CD14-positive monocyte (primary cell): ENCODE data around the gene DHPS. TPM values are rescaled to one million over a fixed set of nuclear protein-coding genes. Genes with fewer than 3 reads are reported as not detected.

Source experiments
- DNase-seq, 3 donors: peaks; one replicate each; pipeline ENCODE4 v3.0.0-alpha.2; 2011 to 2022
- H2AFZ ChIP-seq: 2 replicates; pipeline ENCODE4 v1.6.0; 2012; ENCODE audit warnings: mild to moderate bottlenecking, low read depth, low read length, inconsistent platforms; ENCODE audit not compliant: insufficient read depth, poor library complexity, severe bottlenecking
- H3K27ac ChIP-seq, 2 donors: 1 replicate in 1 of 2; 2 replicates in 1 of 2; pipeline ENCODE4 v1.5.1; 2012 to 2013; ENCODE audit warnings: low read length in 2 of 2, control low read depth in 1 of 2, inconsistent platforms in 1 of 2, low read depth in 1 of 2, mild to moderate bottlenecking in 1 of 2
- H3K27me3 ChIP-seq, 2 donors: one replicate each; pipeline versions ENCODE4 v1.6.0 to v1.6.1; 2011 to 2013; ENCODE audit warnings: low read length in 2 of 2; ENCODE audit not compliant: control insufficient read depth in 2 of 2, insufficient read depth in 2 of 2
- H3K36me3 ChIP-seq, 2 donors: replicated peaks in 1 of 2; 1 replicate in 1 of 2; 2 replicates in 1 of 2; pipeline versions ENCODE4 v1.5.1 to v1.6.1; 2012 to 2013; ENCODE audit warnings: low read length in 2 of 2, control low read depth in 1 of 2, inconsistent platforms in 1 of 2, mild to moderate bottlenecking in 1 of 2; ENCODE audit not compliant: insufficient read depth in 2 of 2, control insufficient read depth in 1 of 2
- H3K4me1 ChIP-seq, 2 donors: 1 replicate in 1 of 2; 2 replicates in 1 of 2; pipeline versions ENCODE4 v1.5.1 to v1.6.1; 2012 to 2013; ENCODE audit warnings: low read length in 2 of 2, control low read depth in 1 of 2, inconsistent platforms in 1 of 2, mild to moderate bottlenecking in 1 of 2, moderate library complexity in 1 of 2; ENCODE audit not compliant: insufficient read depth in 2 of 2, control insufficient read depth in 1 of 2
- H3K4me2 ChIP-seq: replicated peaks from 2 replicates; pipeline ENCODE3; 2012; ENCODE audit warnings: low read length, moderate library complexity, mild to moderate bottlenecking; ENCODE audit not compliant: poor library complexity, severe bottlenecking; ENCODE audit errors: extremely low read depth
- H3K4me3 ChIP-seq, 3 experiments: fragments of 200-600 bp in 1 of 3; sonication (generic) in 1 of 3; replicated peaks in 1 of 3; 1 replicate in 2 of 3; 2 replicates in 1 of 3; pipeline ENCODE4 v1.5.1; 2011 to 2013; ENCODE audit warnings: low read length in 3 of 3, mild to moderate bottlenecking in 3 of 3, control low read depth in 2 of 3, low read depth in 2 of 3, inconsistent platforms in 1 of 3, moderate library complexity in 1 of 3
- H3K79me2 ChIP-seq: 2 replicates; pipeline ENCODE4 v1.6.0; 2012; ENCODE audit warnings: mild to moderate bottlenecking, control low read depth, inconsistent platforms, low read length, moderate library complexity; ENCODE audit not compliant: insufficient read depth
- H3K9ac ChIP-seq: 2 replicates; pipeline ENCODE4 v1.6.0; 2017; ENCODE audit warnings: low read length, mild to moderate bottlenecking; ENCODE audit not compliant: insufficient read depth, poor library complexity, severe bottlenecking
- H3K9me3 ChIP-seq, 2 donors: replicated peaks in 1 of 2; 1 replicate in 1 of 2; 2 replicates in 1 of 2; pipeline versions ENCODE4 v1.5.1 to v1.6.1; 2012 to 2013; ENCODE audit warnings: low read length in 2 of 2, control low read depth in 1 of 2; ENCODE audit not compliant: control insufficient read depth in 1 of 2, insufficient read depth in 1 of 2
- H4K20me1 ChIP-seq: 2 replicates; pipeline ENCODE4 v1.6.0; 2012; ENCODE audit warnings: mild to moderate bottlenecking, low read length, control low read depth, moderate library complexity; ENCODE audit not compliant: insufficient read depth
- H3K27ac Mint-ChIP-seq, 7 donors: one replicate each; pipeline ENCODE4 v1.8.0; 2020; ENCODE audit warnings: mild to moderate bottlenecking in 7 of 7, mixed read lengths in 7 of 7, moderate library complexity in 6 of 7, inconsistent platforms in 2 of 7
- H3K27me3 Mint-ChIP-seq, 3 donors: one replicate each; pipeline ENCODE4 v1.8.0; 2021 to 2022; ENCODE audit warnings: low read depth in 3 of 3, mild to moderate bottlenecking in 3 of 3, mixed read lengths in 3 of 3, moderate library complexity in 3 of 3, inconsistent platforms in 1 of 3
- H3K36me3 Mint-ChIP-seq, 2 donors: one replicate each; pipeline ENCODE4 v1.8.0; 2020; ENCODE audit warnings: mixed read lengths in 2 of 2, inconsistent platforms in 1 of 2, mild to moderate bottlenecking in 1 of 2
- H3K4me1 Mint-ChIP-seq: one replicate; pipeline ENCODE4 v1.8.0; 2020; ENCODE audit warnings: mild to moderate bottlenecking, mixed read lengths
- H3K4me3 Mint-ChIP-seq, 2 donors: one replicate each; pipeline ENCODE4 v1.8.0; 2020; ENCODE audit warnings: mild to moderate bottlenecking in 2 of 2, mixed read lengths in 2 of 2, moderate library complexity in 1 of 2
- H3K9me3 Mint-ChIP-seq, 7 donors: one replicate each; pipeline ENCODE4 v1.8.0; 2020 to 2022; ENCODE audit warnings: mixed read lengths in 7 of 7, mild to moderate bottlenecking in 6 of 7, moderate library complexity in 6 of 7, inconsistent platforms in 2 of 7
- CTCF ChIP-seq: fragments of 200-600 bp; IDR thresholded peaks from one replicate; pipeline ENCODE4 v1.8.0; 2022; ENCODE audit warnings: antibody characterized with exemption, mild to moderate bottlenecking
- WGBS: methylation state at CpG from one replicate; pipeline ENCODE4 v1.1.5; 2013; ENCODE audit warnings: missing lambda C conversion rate; ENCODE audit not compliant: insufficient coverage; 5-methylcytosine and 5-hydroxymethylcytosine counted together
- intact Hi-C, 2 donors: fragments of 100-400 bp; cut with micrococcal nuclease; formaldehyde crosslinking; loops; one replicate each; pipeline versions ENCODE4 v1.15.0 to v1.15.1; 2023
- polyA plus RNA-seq, 3 donors: library from polyadenylated mRNA; depleted of rRNA in 1 of 3; unstranded in 2 of 3; stranded (reverse) in 1 of 3; fragments of 300-500 nt in 2 of 3; fragments of >200 nt in 1 of 3; fragmentation: Illumina TruSeq in 2 of 3; gene quantifications; 1 replicate in 2 of 3; 2 replicates in 1 of 3; pipeline ENCODE4 v1.2.3, GENCODE V29; 2012 to 2021

Gene DHPS
- polyA plus RNA-seq, 3 donors: 51.0 to 130 (median 53.4) TPM

- Histone ChIP-seq H3K79me2 (peaks cover 22% of the 10 kb centered on the region), H3K4me1 (peaks cover 12 to 23% of the 10 kb centered on the region in 2 donors), H3K4me3 (no peak overlapping the region), H4K20me1 (peaks cover 67% of the 10 kb centered on the region), H3K4me2 (no peak overlapping the region), H3K27me3 (no peaks in the 10 kb centered on the region), H3K9ac (no peak overlapping the region), H2AFZ (no peak overlapping the region), H3K9me3 (no peaks in the 10 kb centered on the region), H3K27ac (no peak overlapping the region), H3K36me3 (peaks cover 60 to 79% of the 10 kb centered on the region in 2 donors)
- peaks cover 0 to 5% (median 0%) of the 10 kb centered on the region in 3 donors for H3K27me3 Mint-ChIP-seq
- intact Hi-C loops: no loop called here
- H3K9me3 Mint-ChIP-seq: peaks cover 0 to 3% (median 0%) of the 10 kb centered on the region in 7 donors
- 96% methylated on average over 8 of the region's 12 CpGs for WGBS
- peaks cover 26% of the 10 kb centered on the region for H3K4me1 Mint-ChIP-seq
- TF ChIP-seq CTCF: no peak
- no peak overlapping the region for H3K4me3 Mint-ChIP-seq
- peaks cover 63 to 82% of the 10 kb centered on the region in 2 donors for H3K36me3 Mint-ChIP-seq
- DNase-seq: no peak
- H3K27ac Mint-ChIP-seq: peak overlapping the region in 4 of 7 donors; percentile 1 to 50 (median 18)
Observed at GRCh38 chr19:12676928-12677327, 4.8 kb downstream of the DHPS start.

GRCh38 chr19:12676384-12676792, 5.3 kb downstream of the DHPS start:
- DNase-seq: peak; percentile 59 to 75 (median 60)
- H3K27ac Mint-ChIP-seq: peak overlapping the region in 4 of 7 donors; percentile 1 to 57 (median 14)
- Histone ChIP-seq H3K27me3 (no peaks in the 10 kb centered on the region), H3K36me3 (peaks cover 60 to 79% of the 10 kb centered on the region in 2 donors), H4K20me1 (peaks cover 67% of the 10 kb centered on the region), H3K27ac (peak overlapping the region in 1 of 2 donors; percentile 32), H3K4me2 (no peak overlapping the region), H3K79me2 (peaks cover 22% of the 10 kb centered on the region), H2AFZ (no peak overlapping the region), H3K9me3 (no peaks in the 10 kb centered on the region), H3K4me3 (no peak overlapping the region), H3K4me1 (peaks cover 9 to 19% of the 10 kb centered on the region in 2 donors), H3K9ac (no peak overlapping the region)
- WGBS: 44% methylated on average over 4 of the region's 4 CpGs
- peaks cover 27% of the 10 kb centered on the region for H3K4me1 Mint-ChIP-seq
- peaks cover 64 to 83% of the 10 kb centered on the region in 2 donors for H3K36me3 Mint-ChIP-seq
- H3K27me3 Mint-ChIP-seq: peaks cover 0 to 4% (median 0%) of the 10 kb centered on the region in 3 donors
- intact Hi-C loops: no loop called here
- TF ChIP-seq CTCF: peak; percentile 88
- no peak overlapping the region for H3K4me3 Mint-ChIP-seq
- peaks cover 0 to 3% (median 0%) of the 10 kb centered on the region in 7 donors for H3K9me3 Mint-ChIP-seq
